Mononuclear cell (primary cell): ENCODE data around the gene ST3GAL2. TPM values are rescaled to one million over a fixed set of nuclear protein-coding genes. Genes with fewer than 3 reads are reported as not detected.
"Not testable (repeated sequence)": the region's sequence is repeated elsewhere in the genome, so short reads cannot be mapped to it uniquely, and the experiment has no call there.

ENCODE experiments used
- H3K27me3 ChIP-seq: 2 replicates; pipeline ENCODE4 v1.6.0; 2011; ENCODE audit warnings: low read length, control low read depth; ENCODE audit not compliant: insufficient read depth
- H3K4me1 ChIP-seq: 2 replicates; pipeline ENCODE4 v1.5.1; 2011; ENCODE audit warnings: mild to moderate bottlenecking, low read length, control low read depth; ENCODE audit not compliant: insufficient read depth
- H3K4me3 ChIP-seq: 2 replicates; pipeline ENCODE4 v1.5.1; 2011; ENCODE audit warnings: mild to moderate bottlenecking, low read length, moderate library complexity
- H3K9me3 ChIP-seq: 2 replicates; pipeline ENCODE4 v1.5.1; 2011; ENCODE audit warnings: low read depth, mild to moderate bottlenecking, control low read depth, low read length
- total RNA-seq: library from RNA; depleted of rRNA; stranded (reverse); fragments of >200 nt; gene quantifications from one replicate; pipeline ENCODE4 v1.2.3, GENCODE V29; 2012

Gene ST3GAL2
- total RNA-seq, 1 donor, result 18.5 TPM

DNA sequence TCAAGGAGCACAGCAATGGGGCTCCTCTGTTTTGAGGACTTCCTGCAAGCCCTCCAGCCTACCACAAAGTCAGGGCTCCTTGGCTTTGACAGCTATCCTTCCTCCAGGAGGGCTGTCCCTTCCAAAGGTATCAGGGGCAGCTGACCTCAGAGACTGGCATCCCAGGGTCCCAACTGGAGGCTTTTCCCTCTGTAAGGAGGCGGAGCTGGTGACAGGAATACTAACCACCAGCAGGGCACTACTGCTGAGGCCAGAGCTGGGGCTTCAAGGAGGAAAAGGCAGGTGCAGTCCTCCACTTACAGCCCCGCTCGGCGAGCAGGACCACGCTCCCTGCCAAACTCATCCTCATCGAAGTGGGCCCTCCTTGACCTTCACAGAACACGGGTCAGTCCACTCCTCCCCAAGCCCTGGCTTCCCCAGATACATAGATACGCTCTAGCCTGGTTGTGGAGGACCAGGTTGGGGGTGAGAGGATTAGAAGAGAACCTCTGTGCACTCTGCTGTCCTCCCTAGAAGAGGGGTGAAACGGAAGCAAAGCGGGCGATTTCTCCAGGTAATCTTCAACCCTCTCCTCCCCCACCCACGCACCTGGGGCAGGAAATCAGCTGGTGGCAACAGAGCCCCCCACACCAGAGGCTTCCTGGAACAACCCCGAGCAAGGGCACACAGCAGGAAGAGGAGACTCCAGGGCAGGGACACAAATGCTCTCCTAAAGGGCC is 20.5 kb downstream of the ST3GAL2 start:
- H3K4me3 ChIP-seq, result no peak overlapping the region

DNA sequence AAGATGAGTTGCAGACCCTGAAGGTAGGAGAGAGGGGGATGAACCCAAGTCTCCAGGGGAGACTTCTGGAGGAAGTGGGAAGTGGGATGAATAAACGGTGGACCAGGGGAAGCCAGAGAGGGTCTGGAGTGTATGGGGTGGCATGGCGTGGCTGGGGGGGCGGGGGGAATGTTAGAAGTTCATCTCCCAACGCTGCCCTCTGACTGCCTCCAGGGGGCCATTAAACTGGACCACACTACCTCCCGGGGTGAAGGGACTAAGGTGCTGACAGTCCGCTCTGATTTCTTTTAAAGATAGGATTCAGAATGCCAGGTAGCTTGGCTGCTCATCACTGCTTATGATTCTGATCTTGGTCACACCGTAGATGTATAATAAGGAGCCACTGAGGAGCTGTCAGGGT is 21.2 kb downstream of the ST3GAL2 start:
- Histone ChIP-seq H3K4me1 (peaks cover 39% of the 10 kb centered on the region), H3K9me3 (no peaks in the 10 kb centered on the region), H3K27me3 (no peaks in the 10 kb centered on the region), H3K4me3 (no peak overlapping the region)

More for the DNA sequence above, 20.5 kb downstream of the ST3GAL2 start:
- Histone ChIP-seq H3K27me3 (no peaks in the 10 kb centered on the region), H3K9me3 (no peaks in the 10 kb centered on the region), H3K4me1 (peaks cover 47% of the 10 kb centered on the region)

DNA sequence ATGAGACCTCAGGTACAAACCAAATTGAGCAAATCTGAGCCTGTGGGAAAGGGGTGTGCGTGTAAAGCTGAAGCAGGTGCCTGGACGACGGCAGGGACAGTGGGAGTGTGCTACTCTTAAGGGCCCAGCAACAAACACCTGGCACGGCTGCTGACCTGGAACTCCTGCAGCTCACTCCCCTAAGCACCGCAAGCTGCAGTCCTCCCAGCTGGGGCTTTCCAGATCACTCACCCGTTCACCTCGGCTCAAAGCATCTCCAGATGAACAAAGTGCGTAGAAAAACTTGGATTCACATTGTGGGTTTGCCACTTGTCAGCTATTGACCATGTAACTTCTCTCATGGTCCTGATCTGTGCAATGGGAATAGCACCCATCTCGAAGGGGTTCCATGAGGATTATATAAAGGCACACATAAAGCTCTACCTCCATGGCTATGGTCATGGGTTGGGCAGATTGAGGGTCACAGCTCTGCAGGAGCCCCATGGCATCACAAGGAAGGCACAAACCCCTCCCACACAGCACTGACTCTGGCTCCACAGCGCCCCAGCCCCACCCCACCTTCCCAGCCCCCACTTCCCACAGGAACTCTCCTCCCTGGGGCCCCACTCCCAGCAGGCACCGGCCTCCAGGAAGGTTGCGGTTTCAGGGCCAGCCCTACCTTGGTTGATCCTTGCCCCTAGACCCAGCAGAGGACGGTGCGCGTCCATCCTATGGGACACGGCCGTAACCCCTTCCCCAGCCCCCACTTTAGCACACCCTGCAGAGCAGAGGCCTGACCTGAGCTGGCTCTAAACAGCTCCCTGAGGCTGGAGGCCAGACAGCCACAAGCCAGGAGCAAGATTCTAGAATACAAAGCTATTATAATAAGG is 21.9 kb downstream of the ST3GAL2 start:
- Histone ChIP-seq H3K9me3 (no peaks in the 10 kb centered on the region), H3K27me3 (no peaks in the 10 kb centered on the region), H3K4me3 (no peak overlapping the region), H3K4me1 (peaks cover 33% of the 10 kb centered on the region)

DNA sequence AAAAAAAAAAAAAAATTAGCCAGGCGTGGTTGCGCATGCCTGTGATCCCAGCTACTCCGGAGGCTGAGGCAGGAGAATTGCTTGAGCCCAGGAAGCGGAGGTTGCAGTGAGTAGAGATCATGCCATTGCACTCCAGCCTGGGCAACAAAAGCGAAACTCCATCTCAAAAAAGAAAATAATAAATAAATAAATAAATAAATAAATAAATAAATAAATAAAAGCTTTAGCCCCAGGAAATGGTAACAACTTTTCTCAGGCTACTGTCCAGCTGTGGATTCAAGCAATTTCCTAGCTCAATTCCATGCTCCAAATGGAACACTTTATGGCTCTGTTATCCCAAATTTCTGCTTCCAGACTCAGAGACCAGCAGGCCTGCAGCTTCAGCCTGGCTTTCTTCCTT is 25.3 kb downstream of the ST3GAL2 start:
- H3K4me1 ChIP-seq, result peaks cover 16% of the 10 kb centered on the region
- not testable (repeated sequence) for H3K4me3 ChIP-seq, H3K27me3 ChIP-seq, H3K9me3 ChIP-seq

DNA sequence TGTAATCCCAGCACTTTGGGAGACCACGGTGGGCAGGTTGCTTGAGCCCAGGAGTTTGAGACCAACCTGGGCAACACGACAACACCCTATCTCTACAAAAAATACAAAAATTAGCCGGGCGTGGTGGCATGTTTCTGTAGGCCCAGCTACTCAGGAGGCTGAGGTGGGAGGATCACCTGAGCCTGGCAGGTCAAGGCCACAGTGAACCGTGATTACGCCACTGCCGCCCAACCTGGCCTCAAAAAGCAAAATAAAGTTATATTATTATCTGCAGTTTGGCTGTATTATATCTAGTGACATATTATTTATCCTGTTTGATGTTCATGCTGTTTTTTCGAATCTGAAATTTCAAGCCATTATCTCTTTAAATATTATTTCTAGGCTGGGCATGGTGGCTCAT is 26.5 kb downstream of the ST3GAL2 start:
- H3K27me3 ChIP-seq, result no peaks in the 10 kb centered on the region

DNA sequence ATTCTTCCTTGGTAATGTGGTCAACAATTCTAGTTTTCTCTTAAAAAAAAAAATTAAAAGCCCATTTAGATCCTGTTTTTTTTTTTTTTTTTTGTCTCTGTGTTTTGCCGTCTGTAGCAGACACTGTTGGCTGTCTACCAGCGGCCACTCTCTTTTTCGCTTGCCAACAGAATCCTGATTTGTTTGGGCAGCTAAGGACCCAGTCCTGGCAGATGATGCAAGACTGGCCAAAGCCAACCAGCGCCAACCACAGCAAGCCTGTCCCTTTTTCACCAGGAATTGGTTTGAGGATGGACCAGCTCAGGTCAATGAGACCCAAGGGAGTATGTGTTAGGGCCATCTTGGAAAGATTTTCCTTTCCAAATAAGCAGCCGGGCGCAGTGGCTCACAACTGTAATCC is 28.2 kb downstream of the ST3GAL2 start:
- H3K27me3 ChIP-seq, result no peaks in the 10 kb centered on the region
- H3K4me1 ChIP-seq, result peaks cover 21% of the 10 kb centered on the region
- no peaks in the 10 kb centered on the region for H3K9me3 ChIP-seq
- H3K4me3 ChIP-seq, result no peak overlapping the region

More for the DNA sequence above, 26.5 kb downstream of the ST3GAL2 start:
- Histone ChIP-seq H3K4me3 (no peak overlapping the region), H3K9me3 (no peaks in the 10 kb centered on the region), H3K4me1 (peaks cover 18% of the 10 kb centered on the region)

DNA sequence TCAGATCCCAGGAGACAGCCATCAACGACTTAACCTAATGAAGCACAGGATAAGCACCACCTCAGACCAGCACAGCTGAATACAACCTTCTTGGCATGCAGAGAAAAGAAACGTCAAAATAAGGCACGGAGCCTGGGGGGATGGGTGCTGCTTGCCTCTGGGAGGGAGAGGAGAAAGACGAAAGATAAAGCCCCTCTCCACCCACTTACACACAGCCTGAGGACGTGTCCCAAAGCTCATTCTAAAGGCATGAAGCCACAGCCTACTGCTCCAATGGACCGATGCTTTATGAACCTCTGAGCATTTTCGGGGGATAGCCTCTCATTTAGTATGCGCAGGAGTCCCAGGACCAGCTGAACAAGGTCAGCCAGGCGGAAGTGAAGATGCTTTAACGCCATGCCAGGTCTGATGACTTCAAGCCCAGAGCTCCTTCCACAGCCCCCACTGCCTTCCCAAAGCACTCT is 31.1 kb downstream of the ST3GAL2 start:
- Histone ChIP-seq H3K4me3 (no peak overlapping the region), H3K4me1 (peaks cover 50% of the 10 kb centered on the region), H3K27me3 (no peaks in the 10 kb centered on the region)

DNA sequence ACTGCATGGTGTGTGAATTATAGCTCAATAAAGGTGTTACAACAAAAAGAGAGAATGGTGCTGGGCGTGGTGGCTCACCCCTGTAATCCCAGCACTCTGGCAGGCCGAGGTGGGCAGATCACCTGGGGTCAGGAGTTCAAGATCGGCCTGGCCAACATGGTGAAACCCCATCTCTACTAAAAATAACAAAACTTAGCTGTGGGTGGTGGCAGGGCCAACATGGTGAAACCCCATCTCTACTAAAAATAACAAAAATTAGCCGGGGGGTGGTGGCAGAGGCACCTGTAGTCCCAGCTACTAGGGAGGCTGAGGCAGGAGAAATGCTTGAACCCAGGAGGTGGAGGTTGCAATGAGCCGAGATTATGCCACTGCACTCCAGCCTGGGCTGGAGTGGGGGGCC is 32.8 kb downstream of the ST3GAL2 start:
- H3K27me3 ChIP-seq, H3K4me3 ChIP-seq: not testable (repeated sequence)
- peaks cover 62% of the 10 kb centered on the region for H3K4me1 ChIP-seq

More for the DNA sequence above, 31.1 kb downstream of the ST3GAL2 start:
- no peaks in the 10 kb centered on the region for H3K9me3 ChIP-seq

DNA sequence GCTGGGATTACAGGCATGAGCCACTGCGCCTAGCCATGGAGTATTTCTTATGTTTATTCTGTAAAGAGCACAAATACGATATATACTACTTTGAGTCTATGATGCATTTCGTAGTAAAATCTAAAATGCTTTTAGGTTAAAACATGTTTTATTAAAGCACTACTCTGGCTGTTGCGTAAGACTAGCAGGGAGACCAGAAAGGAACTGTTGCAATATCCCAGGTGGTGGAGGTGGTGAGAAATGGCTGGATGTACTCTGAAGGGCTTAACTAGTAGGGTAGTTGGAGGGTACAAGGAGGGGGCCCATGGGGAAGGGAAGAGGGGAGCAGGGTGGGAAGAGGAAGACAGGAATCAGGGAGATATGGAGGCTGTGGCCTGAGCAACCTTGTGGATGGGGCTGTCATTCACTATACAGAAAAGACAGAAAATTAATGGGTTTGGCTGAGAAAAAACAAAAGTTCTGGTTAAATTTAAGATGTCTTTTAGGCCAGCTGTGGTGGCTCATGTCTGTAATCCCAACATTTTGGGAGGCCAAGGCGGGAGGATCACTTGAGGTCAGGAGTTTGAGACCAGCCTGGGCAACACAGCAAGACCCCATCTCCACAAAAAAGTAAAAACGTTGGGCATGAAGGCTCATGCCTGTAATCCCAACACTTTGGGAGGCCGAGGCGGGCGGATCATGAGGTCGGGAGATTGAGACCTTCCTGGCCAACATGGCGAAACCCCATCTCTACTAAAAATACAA is 35.8 kb downstream of the ST3GAL2 start:
- Histone ChIP-seq H3K9me3 (no peaks in the 10 kb centered on the region), H3K4me1 (peaks cover 51% of the 10 kb centered on the region), H3K4me3 (no peak overlapping the region), H3K27me3 (no peaks in the 10 kb centered on the region)

More for the DNA sequence above, 32.8 kb downstream of the ST3GAL2 start:
- not testable (repeated sequence) for H3K9me3 ChIP-seq

DNA sequence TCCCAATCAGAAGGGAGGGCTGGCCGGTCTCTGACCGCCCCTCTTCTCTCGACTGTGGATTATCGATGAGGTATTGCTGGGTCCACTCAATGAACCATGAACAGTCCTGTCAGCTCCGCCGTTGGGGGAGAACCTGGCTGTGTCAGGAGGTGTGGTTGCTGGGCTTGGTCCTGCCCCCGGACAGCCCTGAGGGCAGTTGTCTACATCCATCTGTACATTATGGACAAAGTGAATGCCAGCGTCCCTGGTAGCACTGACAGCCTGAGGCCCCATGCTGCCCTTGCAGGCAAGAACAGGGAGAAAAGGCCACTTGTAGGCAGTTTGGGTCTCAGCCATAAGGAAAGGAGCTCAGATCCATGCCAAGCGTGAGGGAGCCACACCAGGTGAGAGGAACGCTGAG is 38.9 kb downstream of the ST3GAL2 start:
- peaks cover 33% of the 10 kb centered on the region for H3K4me1 ChIP-seq
- no peaks in the 10 kb centered on the region for H3K27me3 ChIP-seq

DNA sequence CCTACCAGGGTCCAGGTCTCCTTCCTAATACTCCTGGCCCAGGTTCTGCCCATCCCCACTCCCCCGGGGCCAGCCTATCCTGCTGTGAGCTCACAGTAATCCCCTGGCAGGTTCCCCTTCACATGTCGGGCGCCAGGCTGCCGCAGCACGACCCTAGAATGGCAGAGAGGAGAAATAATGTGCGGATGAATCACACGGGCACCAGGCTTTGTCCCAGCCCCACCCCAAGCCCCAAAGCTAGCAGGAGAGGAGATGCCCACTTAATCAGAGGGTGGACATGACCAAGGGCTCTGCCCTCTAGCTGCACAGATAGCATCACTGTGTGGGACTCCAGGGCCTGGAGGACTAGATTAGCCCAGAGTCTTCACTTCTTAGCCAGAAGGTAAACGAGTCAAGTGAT is 39.5 kb downstream of the ST3GAL2 start:
- no peaks in the 10 kb centered on the region for H3K9me3 ChIP-seq
- no peaks in the 10 kb centered on the region for H3K27me3 ChIP-seq
- peaks cover 27% of the 10 kb centered on the region for H3K4me1 ChIP-seq
- H3K4me3 ChIP-seq, result no peak overlapping the region

More for the DNA sequence above, 38.9 kb downstream of the ST3GAL2 start:
- Histone ChIP-seq H3K9me3 (no peaks in the 10 kb centered on the region), H3K4me3 (no peak overlapping the region)

DNA sequence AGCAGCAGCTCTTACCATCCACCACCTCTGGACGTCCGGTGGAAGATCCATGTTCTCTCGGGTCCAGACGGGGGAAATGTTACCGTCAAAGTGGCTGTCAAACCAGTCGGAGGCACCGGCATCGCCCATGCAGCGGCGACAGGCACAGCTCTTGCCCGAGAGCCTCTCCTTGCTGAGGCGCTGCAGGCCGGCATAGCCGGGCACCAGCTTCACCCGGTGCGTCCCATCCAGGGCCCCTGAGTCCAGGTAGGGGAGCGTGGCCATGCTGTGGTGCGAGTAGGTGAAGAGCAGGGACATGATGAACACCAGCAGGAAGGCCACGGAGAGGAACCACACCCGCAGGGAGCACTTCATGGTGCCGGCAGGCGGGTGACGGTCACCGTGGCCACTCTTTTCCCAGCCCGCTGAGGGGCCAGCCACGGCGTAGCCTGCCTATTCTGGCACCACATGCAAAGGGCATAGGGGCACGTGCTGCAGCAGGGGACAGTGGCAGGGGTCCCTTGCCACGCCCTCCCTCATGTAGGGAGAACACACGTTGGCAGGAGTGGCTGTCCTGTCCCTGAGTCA is 40.6 kb downstream of the ST3GAL2 start:
- Histone ChIP-seq H3K9me3 (no peaks in the 10 kb centered on the region), H3K4me1 (peaks cover 16% of the 10 kb centered on the region), H3K27me3 (no peaks in the 10 kb centered on the region), H3K4me3 (no peak overlapping the region)

DNA sequence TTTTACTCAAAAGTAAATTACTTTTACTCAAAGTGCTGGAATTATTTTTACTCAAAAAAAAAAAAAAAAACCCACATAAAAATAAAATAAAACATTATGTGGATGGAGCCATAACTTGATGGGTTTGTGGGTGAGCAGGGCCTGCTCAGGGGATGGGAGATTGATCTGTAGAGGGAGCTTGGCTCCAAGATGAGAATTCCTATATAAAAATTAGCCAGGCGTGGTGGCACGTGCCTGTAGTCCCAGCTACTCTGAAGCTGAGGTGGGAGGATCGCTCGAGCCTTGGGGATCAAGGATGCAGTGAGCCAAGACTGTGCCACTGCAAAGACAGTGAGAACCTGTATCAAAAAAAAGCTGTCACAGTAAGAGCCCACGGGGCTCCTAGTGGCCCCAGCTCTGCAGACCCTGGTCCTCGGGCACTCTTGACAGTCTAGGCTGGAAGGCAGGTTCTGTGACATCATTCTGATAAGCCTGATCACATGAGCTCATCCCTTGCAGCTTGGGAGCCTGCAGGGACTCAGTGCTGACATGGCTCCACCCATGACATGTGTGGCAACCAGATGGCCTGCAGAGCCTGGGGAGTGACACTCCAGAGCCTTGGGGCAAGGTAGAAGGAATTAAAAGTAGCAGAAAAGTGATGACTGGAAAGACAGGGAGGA is 42.5 kb downstream of the ST3GAL2 start:
- Histone ChIP-seq H3K27me3 (no peaks in the 10 kb centered on the region), H3K9me3 (no peaks in the 10 kb centered on the region), H3K4me1 (peaks cover 2% of the 10 kb centered on the region), H3K4me3 (no peak overlapping the region)

DNA sequence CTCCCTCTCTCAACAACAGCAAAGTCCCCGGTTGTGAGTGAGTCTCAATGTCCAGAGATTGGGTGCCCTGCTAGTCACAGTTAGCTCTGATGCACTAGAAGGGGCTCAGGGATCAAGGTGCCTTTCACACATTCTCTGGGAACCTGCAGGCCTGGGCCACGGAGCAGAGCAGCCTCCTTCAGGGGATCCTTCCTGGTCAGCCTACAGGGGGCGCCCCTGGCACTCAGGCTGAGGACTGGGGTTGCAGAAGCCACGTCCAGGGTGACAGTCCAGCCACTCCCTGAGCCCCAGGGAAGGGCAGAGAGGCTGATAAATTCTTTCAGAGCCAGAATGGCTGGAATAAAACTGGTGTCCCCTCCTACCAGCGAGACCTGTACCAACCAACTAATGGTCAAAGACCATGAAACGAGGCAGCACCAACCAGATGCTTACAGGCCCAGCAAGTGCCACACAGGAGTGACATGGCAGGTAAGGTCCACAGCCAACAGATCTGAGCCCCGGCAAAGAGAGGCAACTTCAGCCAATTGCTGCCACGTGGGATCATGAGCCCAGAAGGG is 43.5 kb downstream of the ST3GAL2 start:
- no peaks in the 10 kb centered on the region for H3K27me3 ChIP-seq

More for the DNA sequence above, 43.5 kb downstream of the ST3GAL2 start:
- Histone ChIP-seq H3K4me3 (no peak overlapping the region), H3K4me1 (no peaks in the 10 kb centered on the region), H3K9me3 (no peaks in the 10 kb centered on the region)
